Liver (tissue), 9 donors: ENCODE results near the gene BAHCC1. TPM values are rescaled to one million over a fixed set of nuclear protein-coding genes. Genes with fewer than 3 reads are reported as not detected.

Experiments used
- DNase-seq: peaks from one replicate; pipeline ENCODE4 v3.0.0-alpha.2; 2017; ENCODE audit warnings: low spot score
- H3K27ac ChIP-seq, 2 donors: one replicate each; pipeline ENCODE4 v1.7.0; 2013; ENCODE audit warnings: inconsistent platforms in 2 of 2, low read length in 2 of 2, control low read depth in 1 of 2, low read depth in 1 of 2, mild to moderate bottlenecking in 1 of 2
- H3K27me3 ChIP-seq, 4 donors: one replicate each; pipeline versions ENCODE4 v1.6.1 to v1.7.0; 2013; ENCODE audit warnings: low read length in 3 of 4, inconsistent platforms in 1 of 4, mild to moderate bottlenecking in 1 of 4, moderate library complexity in 1 of 4; ENCODE audit not compliant: control insufficient read depth in 4 of 4, insufficient read depth in 4 of 4
- H3K36me3 ChIP-seq, 4 donors: one replicate each; pipeline versions ENCODE4 v1.6.1 to v1.7.0; 2013; ENCODE audit warnings: low read length in 3 of 4, mild to moderate bottlenecking in 3 of 4, low read depth in 1 of 4, moderate library complexity in 1 of 4; ENCODE audit not compliant: control insufficient read depth in 4 of 4, insufficient read depth in 3 of 4
- H3K4me1 ChIP-seq, 4 donors: one replicate each; pipeline versions ENCODE4 v1.6.1 to v1.7.0; 2013; ENCODE audit warnings: low read length in 3 of 4, mild to moderate bottlenecking in 3 of 4, moderate library complexity in 1 of 4; ENCODE audit not compliant: control insufficient read depth in 4 of 4, insufficient read depth in 4 of 4
- H3K4me3 ChIP-seq, 3 donors: one replicate each; pipeline versions ENCODE4 v1.6.1 to v1.7.0; 2013; ENCODE audit warnings: low read length in 3 of 3, control low read depth in 1 of 3, low read depth in 1 of 3, mild to moderate bottlenecking in 1 of 3
- H3K9ac ChIP-seq, 2 donors: one replicate each; pipeline ENCODE4 v1.7.0; 2013; ENCODE audit warnings: low read length in 2 of 2, mild to moderate bottlenecking in 2 of 2, moderate library complexity in 2 of 2, control low read depth in 1 of 2, low read depth in 1 of 2
- H3K9me3 ChIP-seq, 4 donors: one replicate each; pipeline versions ENCODE4 v1.6.1 to v1.7.0; 2013; ENCODE audit warnings: low read length in 3 of 4; ENCODE audit not compliant: control insufficient read depth in 4 of 4
- CTCF ChIP-seq: fragments of 150-350 bp; IDR thresholded peaks from 2 replicates; pipeline ENCODE4 v1.5.1; 2017; ENCODE audit warnings: improper control_type of control experiment, low read depth, low read length; ENCODE audit not compliant: missing input control
- EGR1 ChIP-seq, 2 donors: IDR thresholded peaks; 2 replicates each; pipeline ENCODE4 v1.6.1; 2016 to 2018; ENCODE audit warnings: antibody characterized with exemption in 2 of 2, low read depth in 2 of 2
- FOXA1 ChIP-seq: IDR thresholded peaks from 2 replicates; pipeline ENCODE4 v1.6.1; 2016; ENCODE audit warnings: antibody characterized with exemption
- FOXA2 ChIP-seq: IDR thresholded peaks from 2 replicates; pipeline ENCODE4 v1.6.1; 2016; ENCODE audit warnings: antibody characterized with exemption
- GABPA ChIP-seq, 2 donors: IDR thresholded peaks in 1 of 2; conservative IDR thresholded peaks in 1 of 2; 2 replicates each; pipeline ENCODE4 v1.6.1; 2016; ENCODE audit warnings: antibody characterized with exemption in 2 of 2, mild to moderate bottlenecking in 1 of 2, moderate library complexity in 1 of 2
- HNF4A ChIP-seq, 2 donors: conservative IDR thresholded peaks; 2 replicates each; pipeline ENCODE4 v1.6.1; 2016; ENCODE audit warnings: antibody characterized with exemption in 2 of 2, mild to moderate bottlenecking in 2 of 2
- HNF4G ChIP-seq: IDR thresholded peaks from 2 replicates; pipeline ENCODE4 v1.6.1; 2016; ENCODE audit warnings: antibody characterized with exemption
- JUND ChIP-seq, 2 donors: IDR thresholded peaks; 2 replicates each; pipeline ENCODE4 v1.6.1; 2016; ENCODE audit warnings: antibody characterized with exemption in 2 of 2
- MAX ChIP-seq: IDR thresholded peaks from 2 replicates; pipeline ENCODE4 v1.6.1; 2016; ENCODE audit warnings: antibody characterized with exemption
- NR2F2 ChIP-seq: IDR thresholded peaks from 2 replicates; pipeline ENCODE4 v1.6.1; 2016; ENCODE audit warnings: antibody characterized with exemption
- RAD21 ChIP-seq, 2 donors: IDR thresholded peaks; 2 replicates each; pipeline ENCODE4 v1.6.1; 2016; ENCODE audit warnings: antibody characterized with exemption in 2 of 2, mild to moderate bottlenecking in 2 of 2
- REST ChIP-seq: IDR thresholded peaks from 2 replicates; pipeline ENCODE4 v1.6.1; 2016; ENCODE audit warnings: antibody characterized with exemption, mild to moderate bottlenecking
- RXRA ChIP-seq, 2 donors: IDR thresholded peaks; 2 replicates each; pipeline ENCODE4 v1.6.1; 2017 to 2018; ENCODE audit warnings: antibody characterized with exemption in 2 of 2, mild to moderate bottlenecking in 1 of 2
- SP1 ChIP-seq: IDR thresholded peaks from 2 replicates; pipeline ENCODE4 v1.6.1; 2018; ENCODE audit warnings: antibody characterized with exemption, mild to moderate bottlenecking
- TAF1 ChIP-seq: conservative IDR thresholded peaks from 2 replicates; pipeline ENCODE4 v1.6.1; 2016; ENCODE audit warnings: antibody characterized with exemption, mild to moderate bottlenecking
- YY1 ChIP-seq: IDR thresholded peaks from 2 replicates; pipeline ENCODE4 v1.6.1; 2016; ENCODE audit warnings: antibody characterized with exemption, mild to moderate bottlenecking
- ZBTB33 ChIP-seq: IDR thresholded peaks from 2 replicates; pipeline ENCODE4 v1.6.1; 2016; ENCODE audit warnings: antibody characterized with exemption
- WGBS: extraction: QIAGEN DNeasy Blood & Tissue Kit; methylation state at CpG from one replicate; pipeline ENCODE4 v1.1.7; 2013; 5-methylcytosine and 5-hydroxymethylcytosine counted together
- polyA plus RNA-seq, 2 donors: library from polyadenylated mRNA; stranded (reverse) in 1 of 2; unstranded in 1 of 2; fragments of 200-250 nt in 1 of 2; fragments of >200 nt in 1 of 2; fragmentation: Nextera tagmentation in 1 of 2; extraction: Ambion mirVana in 1 of 2; gene quantifications; one replicate each; pipeline versions ENCODE4 v1.2.1 to v1.2.3, GENCODE V29; 2013 to 2015
- total RNA-seq, 2 donors: library from RNA; depleted of rRNA; stranded (reverse); fragments of >200 nt; gene quantifications; one replicate each; pipeline ENCODE4 v1.2.3, GENCODE V29; 2014
- TF ChIP-seq, protein P1 (sequence below): IDR thresholded peaks from 2 replicates; pipeline ENCODE4 v1.6.1; 2016; ENCODE audit warnings: antibody characterized with exemption
- donor health status: healthy.
- donor health status: healthy.
- donor health status: healthy.
- donor health status: healthy.
- donor health status: healthy.

BAHCC1 gene
- total and polyA plus RNA-seq, 4 donors, result 0.76 to 3.9 (median 2.5) TPM

DNA sequence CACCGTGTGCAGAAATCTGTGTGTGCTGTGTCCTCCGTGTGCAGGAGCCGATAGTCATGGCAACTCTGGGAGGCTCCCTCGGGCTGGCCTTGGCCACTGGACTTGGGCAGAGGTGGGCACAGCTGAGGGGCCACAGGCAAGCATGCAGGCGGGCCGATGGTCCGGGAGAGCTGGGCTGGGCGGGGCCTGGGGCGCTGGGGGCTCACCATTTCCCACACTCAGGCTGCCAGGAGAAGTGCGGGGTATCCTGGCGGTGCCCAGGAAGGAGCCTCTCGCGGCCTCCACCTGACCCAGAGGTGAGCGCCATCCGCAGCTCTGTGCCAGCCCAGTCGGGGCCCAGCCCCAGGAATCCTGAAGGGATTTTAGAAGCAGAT lies 28.4 kb downstream of the BAHCC1 start (continued):
- TF ChIP-seq YY1, result no peak
- no peak for TF ChIP-seq MAX
- no peak for TF ChIP-seq TAF1

GRCh38 chr17:81424151-81425017 lies 29.1 kb downstream of the BAHCC1 start:
- Histone ChIP-seq H3K9ac (no peak overlapping the region), H3K27me3 (no peaks in the 10 kb centered on the region)
- WGBS, result 97% methylated on average over 5 of the region's 5 CpGs

More at GRCh38 chr17:81424151-81425017, 29.1 kb downstream of the BAHCC1 start:
- no peaks in the 10 kb centered on the region for H3K36me3 ChIP-seq
- no peak overlapping the region for H3K27ac ChIP-seq
- no peak overlapping the region for H3K4me3 ChIP-seq
- H3K4me1 ChIP-seq, result peaks cover 19 to 32% (median 21%) of the 10 kb centered on the region in 4 donors
- DNase-seq, result no peak
- H3K9me3 ChIP-seq, result no peaks in the 10 kb centered on the region
- TF ChIP-seq RAD21 (IDR thresholded peaks at IDR 0.05) (no peak), REST (no peak), YY1 (no peak), CTCF (no peak), HNF4A (conservative IDR thresholded peaks at IDR 0.05) (no peak), EGR1 (IDR thresholded peaks at IDR 0.05; ENCODE audit: low read depth in 2 of 2) (no peak), GABPA (IDR thresholded peaks at IDR 0.05 in 1 of 2, conservative IDR thresholded peaks at IDR 0.05 in 1 of 2) (no peak), SP1 (no peak), NR2F2 (no peak), JUND (IDR thresholded peaks at IDR 0.05) (no peak), RXRA (IDR thresholded peaks at IDR 0.05) (no peak), FOXA2 (no peak), TAF1 (no peak), ZBTB33 (no peak), FOXA1 (no peak), MAX (no peak), HNF4G (no peak)
- TF ChIP-seq, protein P1, sequence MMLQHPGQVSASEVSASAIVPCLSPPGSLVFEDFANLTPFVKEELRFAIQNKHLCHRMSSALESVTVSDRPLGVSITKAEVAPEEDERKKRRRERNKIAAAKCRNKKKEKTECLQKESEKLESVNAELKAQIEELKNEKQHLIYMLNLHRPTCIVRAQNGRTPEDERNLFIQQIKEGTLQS, result no peak
